HepG2 (cell line): ENCODE results near the gene IQSEC1. TPM values are rescaled to one million over a fixed set of nuclear protein-coding genes. Genes with fewer than 3 reads are reported as not detected.

Source experiments
- HNF1A ChIP-seq, 2 experiments: sonication (generic) in 1 of 2; formaldehyde crosslinking in 1 of 2; IDR thresholded peaks; 2 replicates each; pipeline versions ENCODE4 v1.4.0 to v1.6.1; 2016 to 2020; ENCODE audit warnings: borderline replicate concordance in 1 of 2, low read depth in 1 of 2, mild to moderate bottlenecking in 1 of 2, missing genetic modification reagents in 1 of 2
- NCOA2 ChIP-seq: sonication (generic); formaldehyde crosslinking; IDR thresholded peaks from 2 replicates; pipeline ENCODE4 v1.8.0; 2022; ENCODE audit warnings: inconsistent platforms
- PITX1 ChIP-seq: sonication (generic); formaldehyde crosslinking; IDR thresholded peaks from 2 replicates; pipeline ENCODE4 v1.5.1; 2020; ENCODE audit warnings: mild to moderate bottlenecking, missing genetic modification reagents
- polyA plus RNA-seq, 8 experiments: library from polyadenylated mRNA; depleted of rRNA in 3 of 8; stranded (reverse) in 7 of 8; unstranded in 1 of 8; fragments of >200 nt; fragmentation: Illumina TruSeq in 4 of 8; extraction: Trizol in 4 of 8; gene quantifications; 2 replicates each; pipeline versions ENCODE4 v1.2.1 to v1.2.3, GENCODE V29; 2011 to 2016; ENCODE audit warnings: low read depth in 4 of 8, missing spikeins in 1 of 8, mixed read lengths in 1 of 8; ENCODE audit not compliant: insufficient read depth in 1 of 8
- total RNA-seq, 5 experiments: library from RNA; depleted of rRNA; stranded (reverse); fragments of >200 nt; fragmentation: Illumina TruSeq; extraction: Trizol; gene quantifications; 2 replicates each; pipeline ENCODE4 v1.2.3, GENCODE V29; 2016; ENCODE audit warnings: low read depth in 1 of 5
- TF ChIP-seq, protein P1 (sequence below): sonication (generic); formaldehyde crosslinking; IDR thresholded peaks from 2 replicates; pipeline ENCODE4 v1.5.0; 2020; ENCODE audit warnings: mild to moderate bottlenecking, missing genetic modification reagents, moderate library complexity

Gene IQSEC1
- total and polyA plus RNA-seq, 2 of the 13 experiments (the other 11 are each of a cell fraction or from before 2014, with no cell fraction given) = 17.4 to 20.2 TPM

DNA sequence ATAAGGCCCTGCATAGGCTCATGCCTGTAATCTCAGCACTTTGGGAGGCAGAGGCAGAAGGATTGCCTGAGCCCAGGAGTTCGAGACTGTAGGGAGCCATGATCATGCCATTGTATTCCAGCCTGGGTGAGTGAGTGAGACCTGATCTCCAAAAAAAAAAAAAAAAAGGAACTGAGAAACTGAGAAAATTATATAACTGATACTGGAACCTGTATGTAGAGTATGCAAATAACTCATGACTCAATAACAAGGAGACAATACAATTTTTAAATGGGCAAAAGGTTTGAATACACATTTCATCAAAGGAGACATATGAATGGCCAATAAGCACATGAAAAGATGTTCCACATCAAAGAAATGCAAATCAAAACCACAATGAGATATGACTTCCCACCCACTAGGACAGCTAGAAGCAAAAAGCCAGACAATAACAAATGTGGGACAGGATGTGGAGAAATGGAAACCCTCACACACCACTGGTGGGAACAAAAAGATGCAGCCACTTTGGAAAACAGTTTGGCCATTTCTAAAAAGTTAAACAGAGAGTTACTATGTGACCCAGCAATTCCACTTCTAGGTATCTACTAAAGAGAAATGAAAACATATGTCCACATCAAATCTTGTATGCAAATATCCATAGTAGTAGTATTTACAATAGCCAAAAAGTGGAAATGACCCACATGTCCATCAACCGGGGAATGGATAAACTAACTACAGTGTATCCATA lies 70.7 kb downstream of the IQSEC1 start (continued):
- TF ChIP-seq, protein P1, sequence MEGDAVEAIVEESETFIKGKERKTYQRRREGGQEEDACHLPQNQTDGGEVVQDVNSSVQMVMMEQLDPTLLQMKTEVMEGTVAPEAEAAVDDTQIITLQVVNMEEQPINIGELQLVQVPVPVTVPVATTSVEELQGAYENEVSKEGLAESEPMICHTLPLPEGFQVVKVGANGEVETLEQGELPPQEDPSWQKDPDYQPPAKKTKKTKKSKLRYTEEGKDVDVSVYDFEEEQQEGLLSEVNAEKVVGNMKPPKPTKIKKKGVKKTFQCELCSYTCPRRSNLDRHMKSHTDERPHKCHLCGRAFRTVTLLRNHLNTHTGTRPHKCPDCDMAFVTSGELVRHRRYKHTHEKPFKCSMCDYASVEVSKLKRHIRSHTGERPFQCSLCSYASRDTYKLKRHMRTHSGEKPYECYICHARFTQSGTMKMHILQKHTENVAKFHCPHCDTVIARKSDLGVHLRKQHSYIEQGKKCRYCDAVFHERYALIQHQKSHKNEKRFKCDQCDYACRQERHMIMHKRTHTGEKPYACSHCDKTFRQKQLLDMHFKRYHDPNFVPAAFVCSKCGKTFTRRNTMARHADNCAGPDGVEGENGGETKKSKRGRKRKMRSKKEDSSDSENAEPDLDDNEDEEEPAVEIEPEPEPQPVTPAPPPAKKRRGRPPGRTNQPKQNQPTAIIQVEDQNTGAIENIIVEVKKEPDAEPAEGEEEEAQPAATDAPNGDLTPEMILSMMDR (CRISPR knock-in tag) = no peak
- no peak for TF ChIP-seq HNF1A (IDR thresholded peaks at IDR 0.05; ENCODE audit: low read depth)
- no peak for TF ChIP-seq HNF1A (CRISPR knock-in tag; IDR thresholded peaks at IDR 0.05; ENCODE audit: borderline replicate concordance)
- no peak for TF ChIP-seq NCOA2 (CRISPR knock-in tag)
- no peak for TF ChIP-seq PITX1 (CRISPR knock-in tag)
- TF ChIP-seq, all 625 proteins: peak for 0
